Muscle of leg (tissue), 11 donors: ENCODE results near the gene TEX29. TPM values are rescaled to one million over a fixed set of nuclear protein-coding genes. Genes with fewer than 3 reads are reported as not detected.

ENCODE experiments used
- DNase-seq: peaks from one replicate; pipeline ENCODE4 v3.0.0; 2013
- H3K27ac ChIP-seq: one replicate; pipeline ENCODE4 v1.5.1; 2013; ENCODE audit warnings: mild to moderate bottlenecking, low read length, control low read depth
- H3K27me3 ChIP-seq: one replicate; pipeline ENCODE4 v1.6.1; 2013; ENCODE audit warnings: low read length; ENCODE audit not compliant: control insufficient read depth, insufficient read depth
- H3K36me3 ChIP-seq: one replicate; pipeline ENCODE4 v1.6.1; 2013; ENCODE audit warnings: low read length; ENCODE audit not compliant: control insufficient read depth, insufficient read depth
- H3K4me1 ChIP-seq: one replicate; pipeline ENCODE4 v1.6.1; 2013; ENCODE audit warnings: low read length; ENCODE audit not compliant: control insufficient read depth, insufficient read depth
- H3K4me3 ChIP-seq: one replicate; pipeline ENCODE4 v1.5.1; 2013; ENCODE audit warnings: low read length, control low read depth
- H3K9me3 ChIP-seq: replicated peaks from 2 replicates; pipeline ENCODE4 v1.6.1; 2013; ENCODE audit warnings: low read depth, low read length; ENCODE audit not compliant: control insufficient read depth
- WGBS: methylation state at CpG from one replicate; pipeline ENCODE4 v1.1.5; 2013; ENCODE audit warnings: missing lambda C conversion rate; ENCODE audit not compliant: insufficient coverage; 5-methylcytosine and 5-hydroxymethylcytosine counted together
- polyA plus RNA-seq, 8 donors: library from polyadenylated mRNA; unstranded; fragments of 120-200 nt; gene quantifications; one replicate each; pipeline versions ENCODE4 v1.2.1 to v1.2.3, GENCODE V29; 2013; ENCODE audit warnings: inconsistent platforms in 1 of 8, low replicate concordance in 1 of 8; ENCODE audit not compliant: insufficient read length in 8 of 8, insufficient read depth in 1 of 8
- total RNA-seq: library from RNA; stranded (reverse); fragments of 120-200 nt; gene quantifications from one replicate; pipeline ENCODE4 v1.2.4, GENCODE V29; 2013

TEX29 gene
- total and polyA plus RNA-seq, 9 donors = 0.15 to 0.67 (median 0.36) TPM

- DNase-seq = no peak
- WGBS = no CpG with 5 or more reads among the region's 4 CpGs
- no peak overlapping the region for H3K27ac ChIP-seq
- H3K4me3 ChIP-seq = no peak overlapping the region
- no peaks in the 10 kb centered on the region for H3K36me3 ChIP-seq
- no peaks in the 10 kb centered on the region for H3K9me3 ChIP-seq
- H3K27me3 ChIP-seq = peaks cover 4% of the 10 kb centered on the region
- no peaks in the 10 kb centered on the region for H3K4me1 ChIP-seq
Measured at GRCh38 chr13:111356795-111357194, 36.4 kb downstream of the TEX29 start.

GRCh38 chr13:111359237-111359915 lies 38.9 kb downstream of the TEX29 start:
- no peak overlapping the region for H3K27ac ChIP-seq
- no peaks in the 10 kb centered on the region for H3K9me3 ChIP-seq
- DNase-seq = no peak
- no peaks in the 10 kb centered on the region for H3K4me1 ChIP-seq
- H3K27me3 ChIP-seq = peaks cover 12% of the 10 kb centered on the region
- no peak overlapping the region for H3K4me3 ChIP-seq
- 61% methylated on average over 9 of the region's 11 CpGs for WGBS
- H3K36me3 ChIP-seq = no peaks in the 10 kb centered on the region

- H3K9me3 ChIP-seq = no peaks in the 10 kb centered on the region
- no peak overlapping the region for H3K27ac ChIP-seq
- H3K4me3 ChIP-seq = no peak overlapping the region
- DNase-seq = no peak
- H3K36me3 ChIP-seq = no peaks in the 10 kb centered on the region
- no peaks in the 10 kb centered on the region for H3K4me1 ChIP-seq
- H3K27me3 ChIP-seq = peaks cover 10% of the 10 kb centered on the region
- 51% methylated on average over 4 of the region's 7 CpGs for WGBS
Measured at GRCh38 chr13:111359930-111360329, 39.5 kb downstream of the TEX29 start.

- Histone ChIP-seq H3K36me3 (no peaks in the 10 kb centered on the region), H3K4me1 (no peaks in the 10 kb centered on the region), H3K27me3 (peaks cover 10% of the 10 kb centered on the region), H3K4me3 (no peak overlapping the region), H3K9me3 (no peaks in the 10 kb centered on the region), H3K27ac (no peak overlapping the region)
- WGBS = 63% methylated on average over 4 of the region's 9 CpGs
- DNase-seq = no peak
Measured at GRCh38 chr13:111360452-111360851, 40.0 kb downstream of the TEX29 start.

GRCh38 chr13:111361046-111361872 lies 40.8 kb downstream of the TEX29 start:
- 81% methylated on average over 20 of the region's 20 CpGs for WGBS
- Histone ChIP-seq H3K27me3 (peaks cover 10% of the 10 kb centered on the region), H3K27ac (no peak overlapping the region), H3K36me3 (no peaks in the 10 kb centered on the region), H3K4me1 (no peaks in the 10 kb centered on the region), H3K9me3 (no peaks in the 10 kb centered on the region), H3K4me3 (no peak overlapping the region)
- no peak for DNase-seq

- Histone ChIP-seq H3K27me3 (peaks cover 10% of the 10 kb centered on the region), H3K9me3 (no peaks in the 10 kb centered on the region), H3K27ac (no peak overlapping the region), H3K4me1 (no peaks in the 10 kb centered on the region), H3K36me3 (no peaks in the 10 kb centered on the region), H3K4me3 (no peak overlapping the region)
- DNase-seq = no peak
- WGBS = 64% methylated on average over 8 of the region's 11 CpGs
Measured at GRCh38 chr13:111361873-111362648, 41.6 kb downstream of the TEX29 start.

- DNase-seq = no peak
- no peak overlapping the region for H3K27ac ChIP-seq
- H3K4me3 ChIP-seq = no peak overlapping the region
- H3K4me1 ChIP-seq = no peaks in the 10 kb centered on the region
- H3K36me3 ChIP-seq = no peaks in the 10 kb centered on the region
- H3K9me3 ChIP-seq = no peaks in the 10 kb centered on the region
- peaks cover 10% of the 10 kb centered on the region for H3K27me3 ChIP-seq
- 66% methylated on average over 10 of the region's 12 CpGs for WGBS
Measured at GRCh38 chr13:111363121-111363520, 42.7 kb downstream of the TEX29 start.

GRCh38 chr13:111363591-111363990 lies 43.1 kb downstream of the TEX29 start:
- Histone ChIP-seq H3K27ac (no peak overlapping the region), H3K4me3 (no peak overlapping the region), H3K27me3 (peaks cover 10% of the 10 kb centered on the region), H3K4me1 (no peaks in the 10 kb centered on the region), H3K36me3 (no peaks in the 10 kb centered on the region), H3K9me3 (no peaks in the 10 kb centered on the region)
- no peak for DNase-seq
- WGBS = 79% methylated on average over 7 of the region's 7 CpGs

- Histone ChIP-seq H3K27ac (no peak overlapping the region), H3K9me3 (no peaks in the 10 kb centered on the region), H3K27me3 (peaks cover 10% of the 10 kb centered on the region), H3K36me3 (no peaks in the 10 kb centered on the region), H3K4me1 (no peaks in the 10 kb centered on the region), H3K4me3 (no peak overlapping the region)
- 85% methylated on average over 10 of the region's 17 CpGs for WGBS
- DNase-seq = no peak
Measured at GRCh38 chr13:111365149-111366005, 44.9 kb downstream of the TEX29 start.
